GM19395 (cell line): ENCODE results near the gene DECR2.
"Not testable (repeated sequence)": the region's sequence is repeated elsewhere in the genome, so short reads cannot be mapped to it uniquely, and the experiment has no call there.

Source experiments
- ATAC-seq: cut with Tn5 transposase; IDR thresholded peaks from one replicate; pipeline ENCODE4 v1.9.1; 2021; ENCODE audit warnings: mild to moderate bottlenecking, moderate library complexity; ENCODE audit not compliant: unreplicated experiment

DECR2 gene

GRCh38 chr16:399340-400019, 2.2 kb upstream of the DECR2 start:
- no peak for ATAC-seq

GRCh38 chr16:400061-400591, 1.6 kb upstream of the DECR2 start:
- no peak for ATAC-seq

GRCh38 chr16:404971-405486, 3.3 kb downstream of the DECR2 start:
- ATAC-seq, result no peak

- no peak for ATAC-seq
Measured at GRCh38 chr16:405548-406506, 4.1 kb downstream of the DECR2 start.

- ATAC-seq, result no peak
Measured at GRCh38 chr16:407253-407652, 5.6 kb downstream of the DECR2 start.

DNA sequence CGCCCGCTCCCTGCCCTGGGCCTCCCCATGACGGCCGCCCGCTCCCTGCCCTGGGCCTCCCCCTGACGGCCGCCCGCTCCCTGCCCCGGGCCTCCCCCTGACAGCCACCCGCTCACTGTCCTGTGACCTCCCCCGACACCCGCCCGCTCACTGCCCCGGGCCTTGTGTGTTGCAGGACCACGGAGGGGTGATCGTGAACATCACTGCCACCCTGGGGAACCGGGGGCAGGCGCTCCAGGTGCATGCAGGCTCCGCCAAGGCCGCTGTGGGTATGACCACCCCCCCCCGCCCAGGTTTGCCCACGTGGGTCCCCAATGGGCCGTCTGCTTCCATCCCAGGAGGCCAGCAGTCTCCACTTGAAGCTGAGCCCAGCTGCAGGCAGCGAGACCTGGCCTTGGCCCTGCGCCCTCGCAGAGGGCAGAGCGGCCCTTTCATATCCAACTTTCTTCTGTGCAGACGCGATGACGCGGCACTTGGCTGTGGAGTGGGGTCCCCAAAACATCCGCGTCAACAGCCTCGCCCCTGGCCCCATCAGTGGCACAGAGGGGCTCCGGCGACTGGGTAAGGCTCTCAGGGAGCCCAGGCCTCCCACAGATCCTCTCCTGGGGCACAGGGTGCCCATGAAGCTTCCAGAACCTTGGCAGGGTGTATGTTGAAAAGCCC, 9.0 kb downstream of the DECR2 start:
- no peak for ATAC-seq

GRCh38 chr16:411576-412265, 10.0 kb downstream of the DECR2 start:
- ATAC-seq, result no peak

DNA sequence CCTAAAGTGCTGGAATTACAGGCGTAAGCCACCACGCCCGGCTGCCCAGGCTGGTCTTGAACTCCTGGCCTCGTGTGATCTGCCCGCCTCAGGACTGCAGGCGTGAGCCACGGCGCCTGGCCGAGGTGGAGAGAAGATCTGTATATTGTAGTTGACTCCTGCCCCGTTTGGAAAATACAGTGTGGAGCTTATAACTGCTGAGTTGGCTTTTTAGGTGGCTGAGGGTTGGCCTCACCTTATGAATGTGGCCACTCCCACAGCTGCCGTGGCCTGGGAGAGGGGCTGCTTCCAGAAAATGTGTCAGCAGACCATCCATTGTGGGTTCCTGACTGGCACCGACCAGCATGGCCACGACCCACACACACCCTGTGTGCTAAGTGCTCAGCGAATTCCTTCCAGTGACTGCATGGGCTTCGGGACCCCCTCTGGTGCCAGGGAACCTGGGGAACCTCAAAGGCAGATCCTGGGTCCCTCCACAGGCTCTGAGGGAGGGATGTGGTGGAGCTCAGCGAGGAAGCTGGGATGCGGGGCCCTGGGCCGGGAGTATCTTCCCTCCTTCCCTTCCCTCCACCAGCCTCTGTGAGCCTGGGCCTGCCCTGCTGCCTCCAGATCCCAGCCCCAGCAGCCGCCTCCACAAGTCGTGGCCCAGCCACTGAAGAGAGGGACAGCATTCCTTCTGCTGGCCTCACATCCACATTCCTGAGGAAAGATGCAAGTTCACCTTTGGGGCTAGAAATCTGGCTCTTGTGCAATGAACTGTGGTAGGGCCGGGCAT, 12.9 kb downstream of the DECR2 start:
- ATAC-seq, result no peak

GRCh38 chr16:415170-415498, 13.4 kb downstream of the DECR2 start:
- ATAC-seq, result not testable (repeated sequence)

DNA sequence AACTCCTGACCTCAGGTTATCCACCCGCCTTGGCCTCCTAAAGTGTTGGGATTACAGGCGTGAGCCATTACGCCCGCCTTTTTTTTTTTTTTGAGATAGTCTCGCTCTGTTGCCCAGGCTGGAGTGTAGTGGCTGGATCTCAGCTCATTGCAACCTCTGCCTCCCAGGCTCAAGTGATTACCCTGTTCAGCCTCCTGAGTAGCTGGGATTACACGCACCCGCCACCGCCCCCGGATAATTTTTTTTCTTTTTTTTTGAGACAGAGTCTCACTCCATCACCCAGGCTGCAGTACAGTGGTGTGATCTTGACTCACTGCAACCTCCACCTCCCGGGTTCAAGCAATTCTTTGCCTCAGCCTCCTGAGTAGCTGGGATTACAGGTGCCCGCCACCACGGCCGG, 20.5 kb downstream of the DECR2 start:
- not testable (repeated sequence) for ATAC-seq

- no peak for ATAC-seq
Measured at GRCh38 chr16:424033-424622, 22.4 kb downstream of the DECR2 start.

DNA sequence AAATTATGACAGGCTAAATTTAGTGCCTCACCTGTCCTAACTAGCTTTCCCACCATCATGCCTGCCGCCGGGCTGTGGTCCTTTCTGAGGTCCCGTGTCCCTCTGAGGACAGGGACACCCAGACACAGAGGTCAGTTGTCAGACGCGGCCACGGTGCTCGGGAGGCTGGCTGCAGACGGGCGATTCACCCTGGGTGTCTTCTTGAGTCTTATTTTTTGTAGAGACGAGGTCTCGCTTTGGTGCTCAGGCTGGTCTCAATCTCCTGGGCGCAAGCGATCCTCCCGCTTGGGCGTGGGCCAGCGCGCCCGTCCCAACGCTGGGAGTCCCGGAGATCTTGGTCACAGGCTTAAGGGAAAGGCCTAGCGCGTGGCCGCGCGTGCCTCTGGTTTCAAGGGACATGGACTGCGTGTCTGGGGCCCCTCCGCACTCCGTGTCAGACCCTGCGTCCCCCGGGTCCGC, 23.0 kb downstream of the DECR2 start:
- ATAC-seq, result no peak

GRCh38 chr16:425082-425718, 23.5 kb downstream of the DECR2 start, which contains the start of gene RAB11FIP3:
Gene RAB11FIP3, plus strand, starts transcription at chr16:425649. Its CDS starts 358 bp downstream, at chr16:426007.
- ATAC-seq, result peak; percentile 84

DNA sequence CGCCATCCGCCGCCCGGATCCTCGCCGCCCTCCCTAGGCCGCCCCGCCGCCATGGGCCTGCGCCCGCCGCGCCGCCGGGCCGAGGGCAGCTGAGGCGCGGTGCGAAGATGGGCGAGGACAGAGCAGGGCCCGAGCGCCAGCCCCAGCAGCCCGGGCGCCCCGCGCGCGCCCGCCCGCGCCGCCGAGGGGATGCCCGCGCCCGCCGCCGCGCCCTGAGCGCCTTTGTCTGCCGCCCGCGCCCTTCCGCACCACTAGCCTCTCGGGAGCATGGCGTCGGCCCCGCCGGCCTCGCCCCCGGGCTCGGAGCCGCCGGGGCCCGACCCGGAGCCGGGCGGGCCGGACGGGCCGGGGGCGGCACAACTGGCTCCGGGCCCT, 24.0 kb downstream of the DECR2 start:
- ATAC-seq, result peak; percentile 42

DNA sequence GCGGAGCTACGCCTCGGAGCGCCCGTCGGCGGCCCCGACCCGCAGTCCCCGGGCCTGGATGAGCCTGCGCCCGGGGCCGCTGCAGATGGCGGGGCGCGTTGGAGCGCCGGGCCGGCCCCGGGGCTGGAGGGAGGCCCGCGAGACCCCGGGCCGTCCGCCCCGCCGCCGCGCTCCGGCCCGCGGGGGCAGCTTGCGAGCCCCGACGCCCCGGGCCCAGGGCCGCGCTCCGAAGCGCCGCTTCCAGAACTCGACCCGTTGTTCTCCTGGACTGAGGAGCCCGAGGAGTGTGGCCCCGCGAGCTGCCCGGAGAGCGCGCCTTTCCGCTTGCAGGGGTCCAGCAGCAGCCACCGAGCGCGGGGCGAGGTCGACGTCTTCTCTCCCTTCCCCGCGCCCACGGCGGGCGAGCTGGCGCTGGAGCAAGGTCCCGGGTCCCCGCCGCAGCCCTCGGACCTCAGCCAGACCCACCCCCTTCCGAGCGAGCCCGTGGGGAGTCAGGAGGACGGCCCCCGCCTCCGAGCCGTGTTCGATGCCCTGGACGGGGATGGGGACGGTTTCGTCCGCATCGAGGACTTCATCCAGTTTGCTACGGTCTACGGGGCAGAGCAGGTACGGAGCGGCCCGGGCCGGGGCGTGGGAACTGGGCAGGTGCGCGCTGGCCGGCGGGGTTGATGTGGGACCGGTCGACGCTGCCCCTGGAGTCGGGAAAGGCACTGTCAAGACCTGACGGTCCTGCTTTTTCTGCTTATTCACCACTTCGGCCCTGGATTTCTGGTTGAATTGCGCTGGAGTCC, 24.6 kb downstream of the DECR2 start:
- peak; percentile 10 for ATAC-seq

DNA sequence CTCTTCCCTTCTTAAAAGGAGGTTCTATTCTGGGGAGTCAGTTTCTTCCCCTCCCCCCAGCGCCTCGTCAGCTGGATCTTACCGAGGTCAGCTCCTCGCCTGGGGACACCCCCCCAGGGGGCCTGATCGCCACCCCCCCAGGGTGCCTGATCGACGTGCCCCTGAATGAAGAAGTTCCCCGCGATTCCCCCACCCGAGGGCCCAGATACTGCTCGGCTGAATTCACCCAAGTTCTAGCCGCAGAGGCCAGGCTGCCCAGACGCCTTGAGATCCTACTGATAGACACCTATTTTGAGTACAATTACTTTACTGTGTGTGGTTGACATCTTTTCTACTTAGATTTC, 25.2 kb downstream of the DECR2 start:
- ATAC-seq, result no peak

DNA sequence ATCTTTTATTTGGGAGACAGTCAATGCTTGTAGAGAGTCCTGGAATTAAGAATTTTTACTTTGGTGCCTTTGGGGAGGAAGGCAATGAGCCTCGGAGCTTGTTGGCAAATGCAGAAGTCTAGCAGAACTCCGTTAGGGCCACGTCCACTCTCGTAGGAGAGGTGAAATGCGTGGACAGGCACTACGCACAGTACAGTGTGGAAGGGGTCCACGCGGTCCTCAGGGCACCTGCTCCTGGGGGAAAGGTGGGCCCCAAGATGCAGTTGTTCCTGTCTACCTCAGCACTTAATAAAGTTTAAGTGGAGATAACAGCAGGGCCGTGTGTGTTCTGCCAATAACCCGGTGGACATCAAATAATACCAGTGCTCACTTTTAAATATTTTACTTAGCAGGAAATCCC, 25.6 kb downstream of the DECR2 start:
- no peak for ATAC-seq

DNA sequence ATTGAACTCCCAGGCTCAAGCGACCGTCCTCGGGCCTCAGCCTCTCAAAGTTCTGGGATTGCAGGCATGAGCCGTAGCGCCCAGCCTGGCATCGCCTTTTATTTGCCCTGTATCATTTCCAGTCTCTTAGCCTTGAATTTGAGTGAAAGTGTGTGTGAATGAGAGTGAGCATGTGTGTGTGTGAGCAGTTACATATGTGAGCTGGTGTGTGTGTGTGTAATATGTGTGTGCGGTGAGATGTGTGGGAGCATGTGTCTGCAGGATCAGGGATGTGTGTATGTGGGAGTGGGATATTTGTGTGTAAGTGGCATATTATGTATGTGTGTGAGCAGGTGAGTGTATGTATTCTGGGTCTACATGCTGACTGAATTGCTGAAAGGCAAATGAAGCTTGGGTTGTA, 29.2 kb downstream of the DECR2 start:
- ATAC-seq, result no peak
